GM12878 (cell line): Measurements from ENCODE around the gene CC2D1B.

Experiments
- ASH2L ChIP-seq: fragments of 300-600, 200-600 bp; sonication (generic); IDR thresholded peaks from 2 replicates; pipeline ENCODE4 v1.6.1; 2017; ENCODE audit warnings: low read depth, mild to moderate bottlenecking, borderline replicate concordance
- BACH1 ChIP-seq: fragments of 450-650 bp; IDR thresholded peaks from 2 replicates; pipeline ENCODE4 v1.6.1; 2017; ENCODE audit warnings: mild to moderate bottlenecking, borderline replicate concordance
- EP300 ChIP-seq, 2 experiments: fragments of 150-350 bp in 1 of 2; IDR thresholded peaks; 2 replicates each; pipeline ENCODE4 v1.6.1; 2011 to 2012; ENCODE audit warnings: low read depth in 2 of 2, low read length in 2 of 2, borderline replicate concordance in 1 of 2, improper control_type of control experiment in 1 of 2, inconsistent platforms in 1 of 2; ENCODE audit not compliant: control insufficient read depth in 1 of 2
- ESRRA ChIP-seq: IDR thresholded peaks from 2 replicates; pipeline ENCODE4 v1.6.1; 2012; ENCODE audit warnings: mild to moderate bottlenecking, low read length, improper control_type of control experiment
- JUND ChIP-seq: IDR thresholded peaks from 2 replicates; pipeline ENCODE4 v1.6.1; 2012; ENCODE audit warnings: low read depth, mild to moderate bottlenecking, low read length, improper control_type of control experiment, moderate library complexity
- MXI1 ChIP-seq: fragments of 150-350 bp; IDR thresholded peaks from 2 replicates; pipeline ENCODE4 v1.6.1; 2011; ENCODE audit warnings: low read depth, mild to moderate bottlenecking, inconsistent platforms, low read length, improper control_type of control experiment
- ZNF207 ChIP-seq: fragments of 450-650 bp; IDR thresholded peaks from 2 replicates; pipeline ENCODE4 v1.6.1; 2014; ENCODE audit warnings: antibody characterized with exemption, mild to moderate bottlenecking, borderline replicate concordance
- ZNF217 ChIP-seq: fragments of 450-650 bp; IDR thresholded peaks from 2 replicates; pipeline ENCODE4 v1.6.1; 2017; ENCODE audit warnings: antibody characterized with exemption, mild to moderate bottlenecking
- ZNF384 ChIP-seq: IDR thresholded peaks from 2 replicates; pipeline ENCODE4 v1.6.1; 2012; ENCODE audit warnings: low read depth, mild to moderate bottlenecking, low read length, improper control_type of control experiment, borderline replicate concordance
- TF ChIP-seq, protein P1 (sequence below), 3 experiments: IDR thresholded peaks in 2 of 3; conservative IDR thresholded peaks in 1 of 3; 2 replicates each; pipeline ENCODE4 v1.5.1; 2011; ENCODE audit warnings: low read depth in 3 of 3, low read length in 3 of 3, mild to moderate bottlenecking in 3 of 3, control low read depth in 2 of 3, moderate library complexity in 2 of 3, inconsistent platforms in 1 of 3, mixed read lengths in 1 of 3; ENCODE audit not compliant: control insufficient read depth in 2 of 3, insufficient read depth in 1 of 3; ENCODE audit errors: extremely low read depth in 1 of 3
- TF ChIP-seq, protein P2 (sequence below): fragments of 450-650 bp; IDR thresholded peaks from 2 replicates; pipeline ENCODE4 v1.6.1; 2016; ENCODE audit warnings: mild to moderate bottlenecking
- TF ChIP-seq, protein P3 (sequence below): fragments of 450-650 bp; IDR thresholded peaks from 2 replicates; pipeline ENCODE4 v1.6.1; 2018; ENCODE audit warnings: mild to moderate bottlenecking, low read depth, moderate library complexity; ENCODE audit not compliant: partially characterized antibody
- TF ChIP-seq, protein P4 (sequence below): IDR thresholded peaks from 2 replicates; pipeline ENCODE4 v1.6.1; 2012; ENCODE audit warnings: mild to moderate bottlenecking, low read depth, low read length
- TF ChIP-seq, protein P5 (sequence below): fragments of 450-650 bp; IDR thresholded peaks from 2 replicates; pipeline ENCODE4 v1.6.1; 2018; ENCODE audit warnings: borderline replicate concordance, mild to moderate bottlenecking; ENCODE audit not compliant: partially characterized antibody

DNA sequence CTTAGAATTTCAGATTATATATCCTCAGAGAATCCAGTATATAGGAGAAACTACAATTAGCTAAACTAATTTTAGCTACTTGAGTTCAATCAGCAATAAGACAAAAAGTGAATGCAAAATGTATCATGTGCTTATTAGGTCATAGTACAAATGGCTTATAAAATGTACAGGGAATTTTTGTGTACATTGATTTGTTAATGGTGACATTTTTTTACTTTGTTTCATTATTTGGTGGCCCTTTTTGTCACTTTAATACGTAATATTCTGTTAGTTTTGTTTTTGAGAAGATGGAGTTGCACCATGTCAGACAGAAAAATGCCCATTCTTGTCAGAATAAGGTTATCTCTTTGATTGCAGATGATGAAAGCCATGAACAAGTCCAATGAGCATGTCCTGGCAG is 33.6 kb downstream of the CC2D1B start:
- TF ChIP-seq, protein P1, sequence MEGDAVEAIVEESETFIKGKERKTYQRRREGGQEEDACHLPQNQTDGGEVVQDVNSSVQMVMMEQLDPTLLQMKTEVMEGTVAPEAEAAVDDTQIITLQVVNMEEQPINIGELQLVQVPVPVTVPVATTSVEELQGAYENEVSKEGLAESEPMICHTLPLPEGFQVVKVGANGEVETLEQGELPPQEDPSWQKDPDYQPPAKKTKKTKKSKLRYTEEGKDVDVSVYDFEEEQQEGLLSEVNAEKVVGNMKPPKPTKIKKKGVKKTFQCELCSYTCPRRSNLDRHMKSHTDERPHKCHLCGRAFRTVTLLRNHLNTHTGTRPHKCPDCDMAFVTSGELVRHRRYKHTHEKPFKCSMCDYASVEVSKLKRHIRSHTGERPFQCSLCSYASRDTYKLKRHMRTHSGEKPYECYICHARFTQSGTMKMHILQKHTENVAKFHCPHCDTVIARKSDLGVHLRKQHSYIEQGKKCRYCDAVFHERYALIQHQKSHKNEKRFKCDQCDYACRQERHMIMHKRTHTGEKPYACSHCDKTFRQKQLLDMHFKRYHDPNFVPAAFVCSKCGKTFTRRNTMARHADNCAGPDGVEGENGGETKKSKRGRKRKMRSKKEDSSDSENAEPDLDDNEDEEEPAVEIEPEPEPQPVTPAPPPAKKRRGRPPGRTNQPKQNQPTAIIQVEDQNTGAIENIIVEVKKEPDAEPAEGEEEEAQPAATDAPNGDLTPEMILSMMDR (IDR thresholded peaks at IDR 0.05 in 2 of 3, conservative IDR thresholded peaks at IDR 0.05 in 1 of 3; ENCODE audit: control insufficient read depth in 2 of 3, extremely low read depth in 1 of 3, insufficient read depth in 1 of 3, low read depth in 3 of 3, low read length in 3 of 3): no peak
- TF ChIP-seq ZNF207 (no peak), ZNF217 (no peak), ASH2L (no peak), ESRRA (no peak), ZNF384 (no peak), JUND (no peak), EP300 (IDR thresholded peaks at IDR 0.05; ENCODE audit: borderline replicate concordance in 1 of 2, control insufficient read depth in 1 of 2, low read depth in 2 of 2, low read length in 2 of 2) (no peak), BACH1 (no peak), MXI1 (no peak)
- TF ChIP-seq, protein P2, sequence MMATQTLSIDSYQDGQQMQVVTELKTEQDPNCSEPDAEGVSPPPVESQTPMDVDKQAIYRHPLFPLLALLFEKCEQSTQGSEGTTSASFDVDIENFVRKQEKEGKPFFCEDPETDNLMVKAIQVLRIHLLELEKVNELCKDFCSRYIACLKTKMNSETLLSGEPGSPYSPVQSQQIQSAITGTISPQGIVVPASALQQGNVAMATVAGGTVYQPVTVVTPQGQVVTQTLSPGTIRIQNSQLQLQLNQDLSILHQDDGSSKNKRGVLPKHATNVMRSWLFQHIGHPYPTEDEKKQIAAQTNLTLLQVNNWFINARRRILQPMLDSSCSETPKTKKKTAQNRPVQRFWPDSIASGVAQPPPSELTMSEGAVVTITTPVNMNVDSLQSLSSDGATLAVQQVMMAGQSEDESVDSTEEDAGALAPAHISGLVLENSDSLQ: no peak
- TF ChIP-seq, protein P3, sequence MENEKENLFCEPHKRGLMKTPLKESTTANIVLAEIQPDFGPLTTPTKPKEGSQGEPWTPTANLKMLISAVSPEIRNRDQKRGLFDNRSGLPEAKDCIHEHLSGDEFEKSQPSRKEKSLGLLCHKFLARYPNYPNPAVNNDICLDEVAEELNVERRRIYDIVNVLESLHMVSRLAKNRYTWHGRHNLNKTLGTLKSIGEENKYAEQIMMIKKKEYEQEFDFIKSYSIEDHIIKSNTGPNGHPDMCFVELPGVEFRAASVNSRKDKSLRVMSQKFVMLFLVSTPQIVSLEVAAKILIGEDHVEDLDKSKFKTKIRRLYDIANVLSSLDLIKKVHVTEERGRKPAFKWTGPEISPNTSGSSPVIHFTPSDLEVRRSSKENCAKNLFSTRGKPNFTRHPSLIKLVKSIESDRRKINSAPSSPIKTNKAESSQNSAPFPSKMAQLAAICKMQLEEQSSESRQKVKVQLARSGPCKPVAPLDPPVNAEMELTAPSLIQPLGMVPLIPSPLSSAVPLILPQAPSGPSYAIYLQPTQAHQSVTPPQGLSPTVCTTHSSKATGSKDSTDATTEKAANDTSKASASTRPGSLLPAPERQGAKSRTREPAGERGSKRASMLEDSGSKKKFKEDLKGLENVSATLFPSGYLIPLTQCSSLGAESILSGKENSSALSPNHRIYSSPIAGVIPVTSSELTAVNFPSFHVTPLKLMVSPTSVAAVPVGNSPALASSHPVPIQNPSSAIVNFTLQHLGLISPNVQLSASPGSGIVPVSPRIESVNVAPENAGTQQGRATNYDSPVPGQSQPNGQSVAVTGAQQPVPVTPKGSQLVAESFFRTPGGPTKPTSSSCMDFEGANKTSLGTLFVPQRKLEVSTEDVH: no peak
- TF ChIP-seq, protein P4, sequence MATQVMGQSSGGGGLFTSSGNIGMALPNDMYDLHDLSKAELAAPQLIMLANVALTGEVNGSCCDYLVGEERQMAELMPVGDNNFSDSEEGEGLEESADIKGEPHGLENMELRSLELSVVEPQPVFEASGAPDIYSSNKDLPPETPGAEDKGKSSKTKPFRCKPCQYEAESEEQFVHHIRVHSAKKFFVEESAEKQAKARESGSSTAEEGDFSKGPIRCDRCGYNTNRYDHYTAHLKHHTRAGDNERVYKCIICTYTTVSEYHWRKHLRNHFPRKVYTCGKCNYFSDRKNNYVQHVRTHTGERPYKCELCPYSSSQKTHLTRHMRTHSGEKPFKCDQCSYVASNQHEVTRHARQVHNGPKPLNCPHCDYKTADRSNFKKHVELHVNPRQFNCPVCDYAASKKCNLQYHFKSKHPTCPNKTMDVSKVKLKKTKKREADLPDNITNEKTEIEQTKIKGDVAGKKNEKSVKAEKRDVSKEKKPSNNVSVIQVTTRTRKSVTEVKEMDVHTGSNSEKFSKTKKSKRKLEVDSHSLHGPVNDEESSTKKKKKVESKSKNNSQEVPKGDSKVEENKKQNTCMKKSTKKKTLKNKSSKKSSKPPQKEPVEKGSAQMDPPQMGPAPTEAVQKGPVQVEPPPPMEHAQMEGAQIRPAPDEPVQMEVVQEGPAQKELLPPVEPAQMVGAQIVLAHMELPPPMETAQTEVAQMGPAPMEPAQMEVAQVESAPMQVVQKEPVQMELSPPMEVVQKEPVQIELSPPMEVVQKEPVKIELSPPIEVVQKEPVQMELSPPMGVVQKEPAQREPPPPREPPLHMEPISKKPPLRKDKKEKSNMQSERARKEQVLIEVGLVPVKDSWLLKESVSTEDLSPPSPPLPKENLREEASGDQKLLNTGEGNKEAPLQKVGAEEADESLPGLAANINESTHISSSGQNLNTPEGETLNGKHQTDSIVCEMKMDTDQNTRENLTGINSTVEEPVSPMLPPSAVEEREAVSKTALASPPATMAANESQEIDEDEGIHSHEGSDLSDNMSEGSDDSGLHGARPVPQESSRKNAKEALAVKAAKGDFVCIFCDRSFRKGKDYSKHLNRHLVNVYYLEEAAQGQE: no peak
- TF ChIP-seq, protein P5, sequence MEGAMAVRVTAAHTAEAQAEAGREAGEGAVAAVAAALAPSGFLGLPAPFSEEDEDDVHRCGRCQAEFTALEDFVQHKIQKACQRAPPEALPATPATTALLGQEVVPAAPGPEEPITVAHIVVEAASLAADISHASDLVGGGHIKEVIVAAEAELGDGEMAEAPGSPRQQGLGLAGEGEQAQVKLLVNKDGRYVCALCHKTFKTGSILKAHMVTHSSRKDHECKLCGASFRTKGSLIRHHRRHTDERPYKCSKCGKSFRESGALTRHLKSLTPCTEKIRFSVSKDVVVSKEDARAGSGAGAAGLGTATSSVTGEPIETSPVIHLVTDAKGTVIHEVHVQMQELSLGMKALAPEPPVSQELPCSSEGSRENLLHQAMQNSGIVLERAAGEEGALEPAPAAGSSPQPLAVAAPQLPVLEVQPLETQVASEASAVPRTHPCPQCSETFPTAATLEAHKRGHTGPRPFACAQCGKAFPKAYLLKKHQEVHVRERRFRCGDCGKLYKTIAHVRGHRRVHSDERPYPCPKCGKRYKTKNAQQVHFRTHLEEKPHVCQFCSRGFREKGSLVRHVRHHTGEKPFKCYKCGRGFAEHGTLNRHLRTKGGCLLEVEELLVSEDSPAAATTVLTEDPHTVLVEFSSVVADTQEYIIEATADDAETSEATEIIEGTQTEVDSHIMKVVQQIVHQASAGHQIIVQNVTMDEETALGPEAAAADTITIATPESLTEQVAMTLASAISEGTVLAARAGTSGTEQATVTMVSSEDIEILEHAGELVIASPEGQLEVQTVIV: no peak
